HUES6 (cell line): Measurements from ENCODE around the gene HRH2.

Source experiments
- H3K27ac ChIP-seq: 2 replicates; pipeline ENCODE4 v1.7.0; 2013; ENCODE audit warnings: low read depth, mild to moderate bottlenecking, low read length, inconsistent platforms
- H3K27me3 ChIP-seq: 2 replicates; pipeline ENCODE4 v1.6.1; 2013; ENCODE audit warnings: low read length; ENCODE audit not compliant: control insufficient read depth, insufficient read depth
- H3K36me3 ChIP-seq: 2 replicates; pipeline ENCODE4 v1.6.1; 2013; ENCODE audit warnings: low read length; ENCODE audit not compliant: control insufficient read depth, insufficient read depth
- H3K4me1 ChIP-seq: 2 replicates; pipeline ENCODE4 v1.6.1; 2013; ENCODE audit warnings: low read length; ENCODE audit not compliant: control insufficient read depth, insufficient read depth
- H3K4me3 ChIP-seq: 2 replicates; pipeline ENCODE4 v1.5.1; 2013; ENCODE audit warnings: low read depth, low read length
- H3K9ac ChIP-seq: one replicate; pipeline ENCODE4 v1.6.1; 2013; ENCODE audit warnings: mild to moderate bottlenecking, low read length
- H3K9me3 ChIP-seq: 2 replicates; pipeline ENCODE4 v1.6.1; 2013; ENCODE audit warnings: low read depth, low read length; ENCODE audit not compliant: control insufficient read depth, insufficient read depth

Gene HRH2

GRCh38 chr5:175706499-175706898 is 48.6 kb downstream of the HRH2 start:
- H3K9ac ChIP-seq = no peak overlapping the region
- no peaks in the 10 kb centered on the region for H3K36me3 ChIP-seq
- no peak overlapping the region for H3K4me3 ChIP-seq
- no peak overlapping the region for H3K27ac ChIP-seq
- H3K4me1 ChIP-seq = no peaks in the 10 kb centered on the region
- no peaks in the 10 kb centered on the region for H3K27me3 ChIP-seq
- peaks cover 8% of the 10 kb centered on the region for H3K9me3 ChIP-seq

- H3K4me1 ChIP-seq = no peaks in the 10 kb centered on the region
- no peak overlapping the region for H3K4me3 ChIP-seq
- no peak overlapping the region for H3K9ac ChIP-seq
- no peak overlapping the region for H3K27ac ChIP-seq
- peaks cover 8% of the 10 kb centered on the region for H3K9me3 ChIP-seq
- no peaks in the 10 kb centered on the region for H3K36me3 ChIP-seq
- no peaks in the 10 kb centered on the region for H3K27me3 ChIP-seq
These were observed 50.0 kb downstream of the HRH2 start for GRCh38 chr5:175707751-175708375.

DNA sequence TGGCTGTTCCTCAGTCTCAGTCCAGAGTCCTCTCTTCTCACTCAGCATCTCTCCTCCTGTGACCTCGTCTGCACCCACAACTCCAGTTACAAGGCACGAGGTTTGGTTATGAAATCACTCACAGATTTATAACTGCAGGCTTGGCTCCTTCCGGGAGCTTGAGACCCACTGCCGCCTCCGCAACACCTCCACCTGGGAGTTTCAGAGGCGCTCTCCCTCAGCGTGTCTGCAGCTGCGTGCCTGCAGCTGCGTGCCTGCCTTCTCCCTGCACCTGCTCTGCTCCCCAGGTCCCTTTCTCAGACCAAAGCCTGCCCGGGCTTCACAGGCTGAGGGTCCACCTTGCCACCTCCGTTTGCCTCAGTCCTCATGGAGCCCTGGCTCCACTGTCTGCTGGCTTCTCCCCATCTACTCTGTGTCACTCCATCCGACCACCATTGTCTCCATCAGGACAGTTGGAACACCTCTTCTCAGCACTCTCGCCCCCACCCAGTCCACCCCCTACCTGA is 51.5 kb downstream of the HRH2 start:
- no peak overlapping the region for H3K27ac ChIP-seq

GRCh38 chr5:175710326-175710725 is 52.5 kb downstream of the HRH2 start:
- no peak overlapping the region for H3K27ac ChIP-seq
- H3K9me3 ChIP-seq = peaks cover 25% of the 10 kb centered on the region
- H3K36me3 ChIP-seq = no peaks in the 10 kb centered on the region
- no peaks in the 10 kb centered on the region for H3K27me3 ChIP-seq
- H3K4me1 ChIP-seq = no peaks in the 10 kb centered on the region
- H3K9ac ChIP-seq = no peak overlapping the region
- H3K4me3 ChIP-seq = no peak overlapping the region

More for the DNA sequence above, 51.5 kb downstream of the HRH2 start:
- Histone ChIP-seq H3K9ac (no peak overlapping the region), H3K27me3 (no peaks in the 10 kb centered on the region), H3K9me3 (peaks cover 19% of the 10 kb centered on the region), H3K4me3 (no peak overlapping the region), H3K4me1 (no peaks in the 10 kb centered on the region), H3K36me3 (no peaks in the 10 kb centered on the region)

- H3K4me3 ChIP-seq = no peak overlapping the region
- H3K9me3 ChIP-seq = peaks cover 32% of the 10 kb centered on the region
- no peak overlapping the region for H3K9ac ChIP-seq
- no peaks in the 10 kb centered on the region for H3K27me3 ChIP-seq
- no peaks in the 10 kb centered on the region for H3K4me1 ChIP-seq
- no peak overlapping the region for H3K27ac ChIP-seq
- H3K36me3 ChIP-seq = no peaks in the 10 kb centered on the region
These were observed 53.2 kb downstream of the HRH2 start for GRCh38 chr5:175711031-175711430.

DNA sequence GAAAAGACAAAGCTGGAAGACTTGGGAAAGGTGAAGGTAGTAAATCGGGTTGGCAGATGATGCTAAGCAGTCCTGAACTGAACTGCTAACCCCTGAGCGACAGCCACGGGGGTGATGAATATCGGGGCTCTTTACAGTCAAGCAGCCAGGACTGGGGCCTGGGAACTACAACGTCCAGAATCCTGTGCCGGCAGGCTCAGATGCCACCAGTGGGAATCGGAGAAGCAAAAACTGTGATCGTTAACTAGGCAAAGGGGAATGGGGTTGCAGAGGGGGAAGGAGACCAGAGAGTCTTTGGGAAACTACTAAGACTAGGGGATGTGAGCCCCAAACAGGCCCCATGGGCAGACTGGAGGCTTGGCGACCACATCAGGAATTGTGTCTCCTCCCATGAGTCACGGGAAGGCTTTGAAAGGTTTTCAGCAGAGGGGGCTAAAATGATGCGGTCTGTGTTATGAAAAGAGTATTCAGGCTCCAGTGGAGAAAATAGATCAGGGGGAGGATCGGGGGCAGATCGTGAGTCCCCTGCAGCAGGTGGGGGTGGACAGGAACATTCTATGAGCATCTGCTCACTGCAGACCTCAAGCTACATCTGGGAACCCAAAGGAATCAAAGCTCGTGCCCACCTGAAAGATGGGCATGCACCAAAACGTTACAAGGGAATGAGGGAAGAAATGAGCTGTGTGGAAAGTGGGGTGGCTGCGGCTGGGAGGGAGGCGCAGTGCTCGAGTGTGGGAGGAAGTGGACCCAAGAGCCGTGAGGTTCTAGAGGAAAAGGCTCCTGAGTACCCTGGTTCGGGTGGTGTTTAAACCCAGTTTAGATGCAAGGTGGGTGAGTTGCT is 53.8 kb downstream of the HRH2 start:
- peaks cover 35% of the 10 kb centered on the region for H3K9me3 ChIP-seq
- no peak overlapping the region for H3K4me3 ChIP-seq

DNA sequence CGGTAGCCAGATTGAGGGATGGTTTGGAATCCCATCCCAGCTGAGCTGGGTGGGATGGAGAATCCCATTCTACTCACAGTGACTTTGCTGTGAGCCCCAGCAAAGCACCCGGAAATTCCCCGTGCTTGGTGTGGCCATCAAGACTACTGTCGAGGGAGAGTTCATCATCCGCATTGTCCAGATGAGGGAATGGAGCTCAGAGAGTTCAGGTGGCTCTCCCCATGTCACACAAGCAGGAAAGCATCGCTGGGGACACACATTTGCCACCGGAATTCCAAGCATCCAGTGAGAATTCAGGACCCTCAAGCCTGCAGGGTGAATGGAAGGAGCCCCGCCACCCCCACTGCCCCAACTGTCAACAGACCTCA is 54.4 kb downstream of the HRH2 start:
- Histone ChIP-seq H3K4me3 (no peak overlapping the region), H3K27ac (no peak overlapping the region), H3K9ac (no peak overlapping the region), H3K36me3 (no peaks in the 10 kb centered on the region), H3K27me3 (no peaks in the 10 kb centered on the region), H3K9me3 (peaks cover 41% of the 10 kb centered on the region), H3K4me1 (no peaks in the 10 kb centered on the region)

More for the DNA sequence above, 53.8 kb downstream of the HRH2 start:
- Histone ChIP-seq H3K27me3 (no peaks in the 10 kb centered on the region), H3K36me3 (no peaks in the 10 kb centered on the region), H3K4me1 (no peaks in the 10 kb centered on the region), H3K9ac (no peak overlapping the region), H3K27ac (no peak overlapping the region)

DNA sequence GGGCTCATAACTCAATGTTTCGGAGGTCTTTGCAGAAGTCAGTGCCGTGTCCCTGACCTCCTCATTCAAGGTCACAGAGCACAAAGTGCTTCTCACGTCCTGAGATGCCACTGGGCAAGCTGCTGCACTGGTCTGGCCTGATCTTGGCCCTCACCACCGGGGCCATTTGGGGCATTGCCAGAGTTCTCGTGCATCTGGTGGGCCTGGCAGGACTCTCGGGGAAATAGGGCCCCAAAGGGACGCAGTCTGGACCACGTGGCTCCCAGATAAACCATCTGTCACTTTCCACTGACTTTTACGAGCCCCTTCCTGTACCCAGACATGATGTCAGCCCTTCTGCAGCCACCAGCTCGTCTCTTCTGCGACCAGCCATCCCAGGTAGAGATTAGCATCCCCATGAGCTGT is 54.8 kb downstream of the HRH2 start:
- H3K9me3 ChIP-seq = peaks cover 45% of the 10 kb centered on the region
- no peaks in the 10 kb centered on the region for H3K27me3 ChIP-seq
- H3K4me3 ChIP-seq = no peak overlapping the region

GRCh38 chr5:175713930-175714329 is 56.1 kb downstream of the HRH2 start:
- no peaks in the 10 kb centered on the region for H3K4me1 ChIP-seq
- no peak overlapping the region for H3K27ac ChIP-seq
- no peaks in the 10 kb centered on the region for H3K27me3 ChIP-seq
- no peak overlapping the region for H3K9ac ChIP-seq
- H3K4me3 ChIP-seq = no peak overlapping the region
- H3K9me3 ChIP-seq = peaks cover 47% of the 10 kb centered on the region
- H3K36me3 ChIP-seq = no peaks in the 10 kb centered on the region

More for the DNA sequence above, 54.8 kb downstream of the HRH2 start:
- Histone ChIP-seq H3K36me3 (no peaks in the 10 kb centered on the region), H3K9ac (no peak overlapping the region), H3K27ac (no peak overlapping the region), H3K4me1 (no peaks in the 10 kb centered on the region)

DNA sequence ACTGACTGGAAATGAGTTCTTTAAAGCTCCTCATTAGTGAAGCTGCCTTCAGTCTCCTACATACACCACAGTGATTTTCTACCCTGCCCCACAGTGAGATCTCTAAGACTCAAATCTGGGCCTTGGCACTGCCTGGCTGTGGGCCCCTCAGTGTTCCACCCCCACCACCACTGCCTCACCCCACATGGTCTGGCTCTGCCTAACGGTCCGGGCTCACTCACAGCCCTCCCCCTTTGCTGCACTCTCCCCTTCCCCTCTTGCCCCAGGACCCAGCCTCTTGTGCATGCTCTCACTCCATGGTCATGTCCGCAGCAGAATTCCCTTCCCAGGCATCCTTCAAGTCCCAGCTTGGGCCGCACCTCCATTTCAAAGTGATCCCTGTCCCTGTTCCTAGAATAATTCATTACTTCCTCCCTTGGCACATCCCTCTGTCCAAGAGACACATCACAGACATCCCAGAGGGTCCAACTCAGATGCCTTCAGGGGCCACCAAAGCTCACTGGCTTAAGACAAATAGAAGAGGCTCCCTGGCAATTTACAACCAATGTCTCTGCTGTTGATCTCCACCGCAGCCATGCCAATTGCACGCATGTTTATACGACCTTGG is 56.7 kb downstream of the HRH2 start:
- H3K36me3 ChIP-seq = no peaks in the 10 kb centered on the region
- H3K4me3 ChIP-seq = no peak overlapping the region
- no peak overlapping the region for H3K27ac ChIP-seq
- H3K4me1 ChIP-seq = no peaks in the 10 kb centered on the region
- no peak overlapping the region for H3K9ac ChIP-seq
- peaks cover 44% of the 10 kb centered on the region for H3K9me3 ChIP-seq
- H3K27me3 ChIP-seq = no peaks in the 10 kb centered on the region
